ENCODE data around the gene ZC3H18. TPM values are rescaled to one million over a fixed set of nuclear protein-coding genes. Genes with fewer than 3 reads are reported as not detected.

ZC3H18 gene
- total RNA-seq, 1 donor from 2014 or later = 88.5 TPM

DNA sequence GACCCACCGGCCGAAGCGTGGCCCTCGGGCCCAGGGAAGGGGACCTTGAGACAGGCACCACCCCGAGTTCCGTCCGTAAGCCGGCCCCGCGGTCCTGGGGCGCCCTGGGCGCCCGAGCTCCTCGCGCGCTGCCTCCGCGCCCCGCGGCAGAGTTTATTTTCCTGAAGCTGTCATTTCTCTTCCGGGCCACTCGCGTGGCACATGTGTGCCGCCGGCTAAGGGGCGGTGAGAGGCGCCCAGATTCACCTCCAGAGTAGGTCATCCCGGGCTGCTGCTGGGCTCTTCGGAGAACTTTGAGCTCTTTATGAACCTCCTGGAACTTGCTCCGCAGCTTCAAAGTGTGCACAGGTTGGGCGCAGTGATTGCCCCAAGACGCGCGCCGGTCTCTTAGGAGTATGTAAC lies 489 bp downstream of the ZC3H18 start:
- no peak for TF ChIP-seq CTCF (conservative IDR thresholded peaks at IDR 0.05)
- no peak for DNase-seq (ENCODE audit: low read depth, low spot score)
- H3K9me3 Mint-ChIP-seq = no peaks in the 10 kb centered on the region
- peak overlapping the region; percentile 94 for H3K4me3 Mint-ChIP-seq
- H3K27ac Mint-ChIP-seq (ENCODE audit: unreplicated experiment) = peak overlapping the region; percentile 13
- no peaks in the 10 kb centered on the region for H3K27me3 Mint-ChIP-seq (ENCODE audit: low read depth)
- H3K4me1 Mint-ChIP-seq = peaks cover 32% of the 10 kb centered on the region
- H3K36me3 Mint-ChIP-seq (ENCODE audit: low read depth) = peaks cover 5% of the 10 kb centered on the region

GRCh38 chr16:88575251-88575650 lies 5.0 kb downstream of the ZC3H18 start:
- TF ChIP-seq CTCF (conservative IDR thresholded peaks at IDR 0.05) = no peak
- Mint-ChIP-seq H3K9me3 (no peaks in the 10 kb centered on the region), H3K4me3 (no peak overlapping the region), H3K36me3 (ENCODE audit: low read depth) (peaks cover 8% of the 10 kb centered on the region), H3K4me1 (peaks cover 16% of the 10 kb centered on the region), H3K27me3 (ENCODE audit: low read depth) (no peaks in the 10 kb centered on the region), H3K27ac (ENCODE audit: unreplicated experiment) (no peak overlapping the region)
- no peak for DNase-seq (ENCODE audit: low read depth, low spot score)

GRCh38 chr16:88576307-88576706 lies 6.1 kb downstream of the ZC3H18 start:
- Mint-ChIP-seq H3K27ac (ENCODE audit: unreplicated experiment) (no peak overlapping the region), H3K36me3 (ENCODE audit: low read depth) (peaks cover 8% of the 10 kb centered on the region), H3K27me3 (ENCODE audit: low read depth) (no peaks in the 10 kb centered on the region), H3K4me1 (peaks cover 12% of the 10 kb centered on the region), H3K9me3 (no peaks in the 10 kb centered on the region), H3K4me3 (no peak overlapping the region)
- DNase-seq (ENCODE audit: low read depth, low spot score) = no peak
- TF ChIP-seq CTCF (conservative IDR thresholded peaks at IDR 0.05) = no peak

GRCh38 chr16:88577166-88577565 lies 7.0 kb downstream of the ZC3H18 start:
- Mint-ChIP-seq H3K4me3 (no peak overlapping the region), H3K36me3 (ENCODE audit: low read depth) (peaks cover 8% of the 10 kb centered on the region), H3K4me1 (peaks cover 3% of the 10 kb centered on the region), H3K27me3 (ENCODE audit: low read depth) (no peaks in the 10 kb centered on the region), H3K27ac (ENCODE audit: unreplicated experiment) (no peak overlapping the region), H3K9me3 (no peaks in the 10 kb centered on the region)
- no peak for TF ChIP-seq CTCF (conservative IDR thresholded peaks at IDR 0.05)
- DNase-seq (ENCODE audit: low read depth, low spot score) = no peak

DNA sequence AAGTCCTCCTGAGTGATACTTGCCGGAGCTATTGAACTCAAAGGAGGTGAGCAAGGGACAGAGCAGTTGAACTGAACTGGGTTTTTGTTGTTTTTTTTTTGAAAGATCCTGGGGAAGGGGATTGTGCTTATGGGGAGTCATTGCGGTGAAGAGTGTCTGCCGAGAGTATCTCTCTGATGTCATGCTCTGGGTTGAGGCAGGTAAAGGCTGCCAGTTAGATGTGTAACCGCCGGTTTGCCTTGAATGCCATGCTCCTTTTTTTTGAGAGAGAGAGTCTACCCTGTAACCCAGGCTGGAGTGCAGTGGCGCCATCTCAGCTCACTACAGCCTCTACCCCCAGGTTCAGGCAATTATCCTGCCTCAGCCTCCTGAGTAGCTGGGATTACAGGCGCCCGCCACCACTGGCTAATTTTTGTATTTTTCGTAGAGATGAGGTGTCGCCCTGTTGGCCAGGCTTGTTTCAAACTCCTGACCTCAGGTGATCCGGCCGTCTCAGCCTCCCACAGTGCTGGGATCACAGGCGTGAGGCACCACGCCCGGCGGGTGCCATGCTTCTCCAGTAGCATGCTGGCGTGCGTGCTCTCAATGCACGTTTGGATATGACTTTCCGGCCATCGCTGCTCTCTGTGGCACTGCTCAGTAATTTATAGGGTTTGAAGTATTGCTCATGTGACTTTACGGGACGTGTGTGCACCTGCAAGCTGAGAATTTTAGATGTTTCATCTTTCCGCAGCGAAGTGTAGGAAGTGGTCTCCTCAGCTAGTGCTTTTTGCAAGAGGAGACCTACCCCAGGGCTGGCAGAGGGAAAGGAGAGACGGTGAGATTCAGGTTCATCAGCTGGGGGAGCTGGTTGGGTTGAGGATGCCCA lies 8.5 kb downstream of the ZC3H18 start:
- no peak for TF ChIP-seq CTCF (conservative IDR thresholded peaks at IDR 0.05)
- no peak for DNase-seq (ENCODE audit: low read depth, low spot score)
- Mint-ChIP-seq H3K4me3 (no peak overlapping the region), H3K9me3 (no peaks in the 10 kb centered on the region), H3K4me1 (no peaks in the 10 kb centered on the region), H3K36me3 (ENCODE audit: low read depth) (peaks cover 5% of the 10 kb centered on the region), H3K27ac (ENCODE audit: unreplicated experiment) (peak overlapping the region; percentile 48), H3K27me3 (ENCODE audit: low read depth) (no peaks in the 10 kb centered on the region)

Measured in neural crest cell (in vitro differentiated cells).